MM.1S (cell line): Measurements from ENCODE around the gene SLC24A3.

ENCODE experiments used
- EZH2 ChIP-seq: fragments of 300-600 bp; sonication (generic); optimal IDR thresholded peaks from 2 replicates; pipeline ENCODE3; 2017; ENCODE audit warnings: low read depth, mild to moderate bottlenecking, antibody characterized with exemption, low read length, mixed read lengths
- TF ChIP-seq, protein P1 (sequence below): fragments of 300-600 bp; sonication (generic); IDR thresholded peaks from 2 replicates; pipeline ENCODE4 v1.5.1; 2016; ENCODE audit warnings: antibody characterized with exemption, low read length, mixed read lengths

GRCh38 chr20:19181552-19181951 is 30.9 kb upstream of the SLC24A3 start:
- TF ChIP-seq EZH2, result no peak
- TF ChIP-seq, protein P1, sequence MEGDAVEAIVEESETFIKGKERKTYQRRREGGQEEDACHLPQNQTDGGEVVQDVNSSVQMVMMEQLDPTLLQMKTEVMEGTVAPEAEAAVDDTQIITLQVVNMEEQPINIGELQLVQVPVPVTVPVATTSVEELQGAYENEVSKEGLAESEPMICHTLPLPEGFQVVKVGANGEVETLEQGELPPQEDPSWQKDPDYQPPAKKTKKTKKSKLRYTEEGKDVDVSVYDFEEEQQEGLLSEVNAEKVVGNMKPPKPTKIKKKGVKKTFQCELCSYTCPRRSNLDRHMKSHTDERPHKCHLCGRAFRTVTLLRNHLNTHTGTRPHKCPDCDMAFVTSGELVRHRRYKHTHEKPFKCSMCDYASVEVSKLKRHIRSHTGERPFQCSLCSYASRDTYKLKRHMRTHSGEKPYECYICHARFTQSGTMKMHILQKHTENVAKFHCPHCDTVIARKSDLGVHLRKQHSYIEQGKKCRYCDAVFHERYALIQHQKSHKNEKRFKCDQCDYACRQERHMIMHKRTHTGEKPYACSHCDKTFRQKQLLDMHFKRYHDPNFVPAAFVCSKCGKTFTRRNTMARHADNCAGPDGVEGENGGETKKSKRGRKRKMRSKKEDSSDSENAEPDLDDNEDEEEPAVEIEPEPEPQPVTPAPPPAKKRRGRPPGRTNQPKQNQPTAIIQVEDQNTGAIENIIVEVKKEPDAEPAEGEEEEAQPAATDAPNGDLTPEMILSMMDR, result no peak
